BE2C (cell line): ENCODE measurements around the gene SBK3.
"Not testable (repeated sequence)": the region's sequence is repeated elsewhere in the genome, so short reads cannot be mapped to it uniquely, and the experiment has no call there.

ENCODE experiments used
- DNase-seq: peaks from one replicate; pipeline ENCODE4 v3.0.0-alpha.2; 2020
- H3K27me3 ChIP-seq: fragments of 250-450 bp; sonication (Bioruptor Pico); 2 replicates; pipeline ENCODE4 v1.5.1; 2020; ENCODE audit warnings: mild to moderate bottlenecking
- H3K36me3 ChIP-seq: fragments of 250-450 bp; sonication (Bioruptor Pico); 2 replicates; pipeline ENCODE4 v1.5.1; 2020; ENCODE audit warnings: mild to moderate bottlenecking
- H3K4me1 ChIP-seq: fragments of 250-450 bp; sonication (Bioruptor Pico); 2 replicates; pipeline ENCODE4 v1.5.1; 2020
- H3K4me3 ChIP-seq: 2 replicates; pipeline ENCODE4 v1.5.1; 2011; ENCODE audit warnings: low read depth, low read length
- H3K9me3 ChIP-seq: fragments of 250-450 bp; sonication (Bioruptor Pico); 2 replicates; pipeline ENCODE4 v1.5.1; 2020
- CTCF ChIP-seq: IDR thresholded peaks from 2 replicates; pipeline ENCODE4 v1.5.1; 2012; ENCODE audit warnings: mild to moderate bottlenecking, low read depth, low read length

SBK3 gene

GRCh38 chr19:55590109-55590508 lies 44.8 kb upstream of the SBK3 start:
- H3K4me3 ChIP-seq, result no peak overlapping the region
- no peaks in the 10 kb centered on the region for H3K27me3 ChIP-seq
- peaks cover 8% of the 10 kb centered on the region for H3K36me3 ChIP-seq
- DNase-seq, result no peak
- no peaks in the 10 kb centered on the region for H3K9me3 ChIP-seq
- peaks cover 11% of the 10 kb centered on the region for H3K4me1 ChIP-seq
- no peak for TF ChIP-seq CTCF

DNA sequence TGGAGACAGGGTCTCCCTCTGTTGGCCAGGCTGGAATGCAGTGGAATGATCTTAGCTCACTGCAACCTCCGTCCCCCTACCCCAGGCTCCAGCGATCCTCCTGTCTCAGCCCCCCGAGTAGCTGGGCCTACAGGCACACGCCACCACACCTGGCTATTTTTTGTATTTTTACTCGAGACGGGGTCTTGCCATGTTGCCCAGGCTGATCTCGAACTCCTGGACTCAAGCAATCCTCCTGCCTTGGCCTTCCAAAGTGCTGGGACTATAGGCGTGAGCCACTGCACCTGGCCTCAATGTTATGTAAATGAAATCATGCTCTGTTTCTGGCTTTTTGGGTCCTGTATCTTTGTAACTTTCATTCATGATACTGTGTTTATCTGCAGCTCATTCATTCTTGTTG lies 43.4 kb upstream of the SBK3 start:
- peaks cover 8% of the 10 kb centered on the region for H3K36me3 ChIP-seq
- H3K4me1 ChIP-seq, result peaks cover 11% of the 10 kb centered on the region
- H3K27me3 ChIP-seq, result no peaks in the 10 kb centered on the region
- H3K4me3 ChIP-seq, result no peak overlapping the region
- DNase-seq, result no peak
- no peak for TF ChIP-seq CTCF
- no peaks in the 10 kb centered on the region for H3K9me3 ChIP-seq

DNA sequence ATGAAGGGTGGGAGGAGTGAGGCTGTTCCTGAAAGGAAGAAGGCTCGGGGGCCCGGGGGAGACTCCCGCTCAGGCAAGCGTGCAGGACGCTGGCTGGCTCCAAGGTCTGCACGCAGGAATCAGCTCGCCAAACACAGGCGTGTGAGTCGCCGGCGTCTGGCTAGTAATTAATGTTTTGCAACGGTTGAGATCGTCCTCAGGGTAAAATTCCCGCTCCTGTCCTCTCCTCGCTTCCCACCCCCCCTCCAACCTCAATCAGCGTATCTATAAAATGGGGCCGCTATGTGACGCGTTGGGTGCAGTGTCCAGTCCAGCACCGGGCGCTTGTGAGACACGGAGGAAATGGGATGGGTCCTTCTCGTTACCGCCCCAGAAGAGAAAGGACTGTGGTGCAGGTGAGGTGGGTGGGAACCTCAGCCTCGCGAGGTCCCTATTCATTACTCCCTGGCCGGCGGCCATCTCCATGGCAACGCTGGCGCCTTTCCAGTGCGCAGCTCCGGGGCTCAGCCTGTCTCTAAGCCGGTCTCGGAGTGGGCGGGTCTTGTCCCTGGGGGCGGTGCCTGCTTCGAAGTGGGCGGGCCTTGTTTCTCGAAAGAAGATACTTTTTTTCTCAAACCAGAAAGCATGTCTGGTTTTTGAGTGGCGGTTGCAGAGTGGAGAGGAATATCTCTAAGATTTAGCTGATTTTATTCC lies 41.8 kb upstream of the SBK3 start:
- no peaks in the 10 kb centered on the region for H3K27me3 ChIP-seq
- H3K9me3 ChIP-seq, result no peaks in the 10 kb centered on the region
- peak; percentile 99 for DNase-seq
- peaks cover 3% of the 10 kb centered on the region for H3K36me3 ChIP-seq
- peak overlapping the region; percentile 51 for H3K4me3 ChIP-seq
- no peak for TF ChIP-seq CTCF
- peaks cover 11% of the 10 kb centered on the region for H3K4me1 ChIP-seq

GRCh38 chr19:55585658-55586339 lies 40.5 kb upstream of the SBK3 start:
- peak overlapping the region; percentile 43 for H3K4me3 ChIP-seq
- peaks cover 14% of the 10 kb centered on the region for H3K4me1 ChIP-seq
- H3K36me3 ChIP-seq, result no peaks in the 10 kb centered on the region
- H3K27me3 ChIP-seq, result no peaks in the 10 kb centered on the region
- TF ChIP-seq CTCF, result no peak
- peak; percentile 89 for DNase-seq
- no peaks in the 10 kb centered on the region for H3K9me3 ChIP-seq

DNA sequence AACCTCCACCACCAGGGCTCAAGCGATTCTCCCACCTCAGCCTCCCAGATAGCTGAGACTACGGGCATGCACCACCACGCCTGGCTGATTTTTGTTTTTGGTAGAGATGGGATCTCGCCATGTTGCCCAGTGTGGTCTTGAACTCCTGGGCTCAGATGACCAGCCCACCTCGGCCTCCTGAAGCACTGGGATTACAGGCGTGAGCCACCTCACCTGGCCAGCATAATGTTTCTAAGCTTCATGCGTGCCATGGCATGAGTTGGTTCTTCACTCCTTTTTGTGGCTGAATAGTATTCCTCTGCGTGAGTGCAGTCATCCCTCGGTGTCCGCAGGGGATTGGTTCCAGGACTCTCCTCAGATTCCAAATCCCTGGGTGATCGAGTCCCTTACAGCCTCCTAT lies 39.5 kb upstream of the SBK3 start:
- no peaks in the 10 kb centered on the region for H3K36me3 ChIP-seq
- no peaks in the 10 kb centered on the region for H3K27me3 ChIP-seq
- H3K4me1 ChIP-seq, result peaks cover 14% of the 10 kb centered on the region
- H3K4me3 ChIP-seq, result no peak overlapping the region
- no peak for TF ChIP-seq CTCF
- DNase-seq, result no peak
- no peaks in the 10 kb centered on the region for H3K9me3 ChIP-seq

GRCh38 chr19:55583897-55584296 lies 38.6 kb upstream of the SBK3 start:
- not testable (repeated sequence) for H3K9me3 ChIP-seq, H3K4me3 ChIP-seq, H3K27me3 ChIP-seq, DNase-seq, H3K36me3 ChIP-seq
- H3K4me1 ChIP-seq, result peaks cover 14% of the 10 kb centered on the region

GRCh38 chr19:55582284-55582683 lies 36.9 kb upstream of the SBK3 start:
- H3K36me3 ChIP-seq, H3K27me3 ChIP-seq, DNase-seq, H3K4me3 ChIP-seq, H3K9me3 ChIP-seq: not testable (repeated sequence)
- peaks cover 12% of the 10 kb centered on the region for H3K4me1 ChIP-seq
